NCI-H2107 treated with DMSO at 0.1 percent for 48 hours (cell line): Measurements from ENCODE around the gene SCNM1.
"Not testable (repeated sequence)": the region's sequence is repeated elsewhere in the genome, so short reads cannot be mapped to it uniquely, and the experiment has no call there.

ENCODE experiments used
- DNase-seq: peaks from one replicate; lab custom pipeline; 2025; ENCODE audit not compliant: unreplicated experiment; lab: John Stamatoyannopoulos, UW

The SCNM1 gene

DNA sequence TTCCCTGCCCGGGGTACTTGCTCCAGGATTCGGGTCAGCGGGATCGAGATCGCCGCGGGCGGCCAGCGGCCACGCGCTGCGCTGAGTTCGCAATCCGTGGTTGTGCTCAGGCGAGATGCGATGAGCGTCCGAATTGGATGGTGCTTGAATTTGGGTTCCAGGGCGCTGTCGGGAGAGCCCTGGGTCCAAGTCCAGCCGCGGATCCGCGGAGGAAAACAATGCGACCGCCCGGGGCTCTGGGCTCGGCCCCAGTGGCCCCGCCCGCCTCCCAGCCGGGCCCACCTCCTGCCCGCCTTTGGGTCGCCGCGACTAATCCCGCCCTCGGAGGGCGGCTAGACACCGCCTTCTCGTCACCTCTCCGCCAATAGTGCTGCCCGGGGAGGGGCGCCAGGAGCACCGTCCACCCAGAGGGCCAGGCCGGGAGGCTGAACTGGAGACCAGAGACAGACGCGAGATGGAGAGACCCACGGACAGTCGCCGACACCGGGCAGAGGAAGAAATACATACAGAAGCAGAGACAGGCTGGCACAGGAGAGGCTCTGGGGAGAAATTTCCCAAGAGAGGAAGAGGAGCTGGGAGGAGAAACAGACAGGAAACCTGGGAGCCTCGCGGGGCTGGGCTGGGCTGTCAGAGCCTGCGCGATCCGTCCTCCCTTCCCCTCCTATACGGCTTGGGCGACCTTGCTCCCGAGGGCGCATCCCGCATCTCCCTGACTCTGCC is 19.4 kb upstream of the SCNM1 start, which contains the start of gene SEMA6C:
Gene SEMA6C (minus strand): TSS at position 220 of the 720 bp plus-strand sequence. CDS start 4,010 bp downstream, outside the sequence.
- peak; percentile 92 for DNase-seq

DNA sequence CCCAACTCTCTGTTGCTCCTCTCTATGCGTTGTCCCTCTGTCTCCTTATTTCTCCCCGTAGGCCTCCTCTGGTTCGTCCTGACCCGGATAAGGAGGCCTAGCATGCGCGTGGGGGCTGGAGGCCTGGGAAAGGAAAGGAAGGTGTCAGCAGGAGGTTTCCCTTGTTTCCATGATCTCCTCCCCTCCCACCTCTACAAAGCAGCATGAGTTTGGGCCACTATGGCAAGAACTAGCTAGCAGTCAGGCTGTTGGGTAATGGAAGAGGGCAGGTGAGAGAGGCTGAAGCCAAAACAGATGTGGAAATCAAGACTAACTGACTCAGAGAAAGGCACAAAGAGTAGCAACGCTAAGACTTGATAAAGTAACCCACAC is 18.8 kb upstream of the SCNM1 start:
- no peak for DNase-seq

DNA sequence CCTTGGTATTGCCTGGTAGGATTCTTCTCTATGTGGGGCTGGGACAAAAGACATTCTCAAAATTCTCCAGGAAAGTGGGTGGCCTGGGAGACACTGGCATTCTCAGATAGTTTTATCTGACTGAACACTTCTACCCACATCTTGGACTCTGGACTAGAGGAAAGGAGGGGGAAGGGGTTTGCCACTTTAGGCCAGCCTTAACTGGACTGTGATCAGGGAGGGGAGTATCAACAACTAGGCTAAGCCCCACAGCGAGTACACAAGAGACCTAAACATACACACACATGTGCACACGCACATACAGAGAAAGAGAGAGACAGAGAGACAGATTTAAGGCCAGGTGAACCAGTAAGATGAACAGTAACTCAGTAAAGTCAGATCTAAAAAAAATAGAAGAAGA is 18.3 kb upstream of the SCNM1 start:
- DNase-seq, result no peak

DNA sequence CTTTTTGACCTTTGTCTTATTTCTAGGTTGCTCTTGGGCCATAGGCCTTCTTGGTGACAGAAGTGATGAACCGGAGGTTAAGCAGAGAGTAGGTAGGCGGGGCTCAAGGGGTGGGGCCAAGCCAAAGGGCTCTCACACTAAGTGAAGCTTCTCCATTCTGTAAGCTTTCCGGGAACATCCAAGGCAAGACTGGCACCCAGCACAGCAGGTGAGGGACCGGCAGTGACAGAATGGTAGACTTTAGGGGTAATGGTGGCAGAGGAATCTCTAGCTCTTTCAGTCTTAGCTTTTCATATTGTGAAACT is 9.5 kb upstream of the SCNM1 start, which contains the start of gene TNFAIP8L2:
Gene TNFAIP8L2 (plus strand): TSS at position 135 of the 305 bp plus-strand sequence. CDS start 2,049 bp downstream, outside the sequence.
- DNase-seq, result no peak

DNA sequence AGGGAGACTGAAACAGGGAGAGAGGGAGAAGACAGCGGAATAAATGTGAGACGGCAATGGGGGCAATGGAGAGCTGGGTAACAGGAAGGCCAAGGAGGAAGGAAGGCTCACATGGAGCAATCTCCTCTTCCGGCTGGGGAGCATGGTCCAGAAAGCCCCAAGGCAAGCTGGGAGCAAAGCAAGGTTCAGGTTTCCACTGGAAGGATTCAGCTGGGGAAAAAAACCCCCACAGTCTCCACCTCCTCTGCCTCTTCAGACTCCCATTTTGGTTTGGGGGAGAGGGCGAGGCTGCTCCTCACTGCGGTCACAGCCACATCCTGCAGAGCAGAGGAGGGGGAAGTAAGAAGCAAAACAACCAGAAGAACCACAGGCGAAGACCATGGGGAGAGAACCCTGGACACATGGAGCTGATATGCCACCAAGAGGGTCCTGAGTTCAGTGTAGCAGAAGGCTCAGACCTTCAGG is 8.8 kb upstream of the SCNM1 start:
- DNase-seq, result no peak

DNA sequence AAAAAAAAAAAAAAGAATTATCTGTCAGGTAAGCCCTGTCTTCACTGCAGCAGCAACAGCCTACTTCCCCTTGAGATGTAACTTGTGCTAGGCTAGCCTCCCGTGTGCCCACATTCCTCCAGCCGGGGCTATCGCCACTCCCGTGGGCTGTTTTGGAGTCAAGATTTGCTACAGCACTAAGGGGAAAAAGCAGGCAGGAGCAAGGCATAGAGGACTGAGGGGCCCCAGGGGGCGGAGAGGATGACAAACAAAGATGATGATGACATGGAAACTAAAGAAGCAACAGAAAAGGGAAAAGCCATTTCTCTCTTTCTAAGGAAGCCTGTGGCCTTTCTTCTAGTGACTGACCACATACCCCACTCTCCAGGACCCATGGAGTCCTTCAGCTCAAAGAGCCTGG is 7.6 kb upstream of the SCNM1 start:
- DNase-seq, result no peak

DNA sequence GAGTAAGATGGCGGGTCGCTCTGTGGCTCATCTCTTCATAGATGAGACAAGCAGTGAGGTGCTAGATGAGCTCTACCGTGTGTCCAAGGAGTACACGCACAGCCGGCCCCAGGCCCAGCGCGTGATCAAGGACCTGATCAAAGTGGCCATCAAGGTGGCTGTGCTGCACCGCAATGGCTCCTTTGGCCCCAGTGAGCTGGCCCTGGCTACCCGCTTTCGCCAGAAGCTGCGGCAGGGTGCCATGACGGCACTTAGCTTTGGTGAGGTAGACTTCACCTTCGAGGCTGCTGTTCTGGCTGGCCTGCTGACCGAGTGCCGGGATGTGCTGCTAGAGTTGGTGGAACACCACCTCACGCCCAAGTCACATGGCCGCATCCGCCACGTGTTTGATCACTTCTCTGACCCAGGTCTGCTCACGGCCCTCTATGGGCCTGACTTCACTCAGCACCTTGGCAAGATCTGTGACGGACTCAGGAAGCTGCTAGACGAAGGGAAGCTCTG is 7.1 kb upstream of the SCNM1 start:
- no peak for DNase-seq

DNA sequence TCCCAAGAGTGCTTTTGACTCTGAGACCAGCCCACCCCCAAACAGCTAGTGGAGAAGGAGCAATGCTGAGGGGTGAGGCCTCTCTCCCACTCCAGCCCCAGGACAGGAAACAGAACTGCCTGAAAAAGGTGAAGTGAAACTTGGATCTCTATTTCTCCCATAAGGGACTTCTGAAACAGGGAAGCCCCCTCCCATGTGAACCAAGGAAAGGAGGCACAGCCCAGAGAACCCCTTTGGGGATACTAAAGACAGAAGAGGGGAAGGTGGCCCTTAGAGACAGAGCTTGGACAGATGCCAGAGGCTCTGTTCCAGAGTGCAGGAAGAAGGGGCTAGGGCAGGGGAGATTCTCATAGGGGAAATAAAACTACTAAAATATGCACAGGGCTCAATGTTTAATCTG is 6.6 kb upstream of the SCNM1 start:
- no peak for DNase-seq

DNA sequence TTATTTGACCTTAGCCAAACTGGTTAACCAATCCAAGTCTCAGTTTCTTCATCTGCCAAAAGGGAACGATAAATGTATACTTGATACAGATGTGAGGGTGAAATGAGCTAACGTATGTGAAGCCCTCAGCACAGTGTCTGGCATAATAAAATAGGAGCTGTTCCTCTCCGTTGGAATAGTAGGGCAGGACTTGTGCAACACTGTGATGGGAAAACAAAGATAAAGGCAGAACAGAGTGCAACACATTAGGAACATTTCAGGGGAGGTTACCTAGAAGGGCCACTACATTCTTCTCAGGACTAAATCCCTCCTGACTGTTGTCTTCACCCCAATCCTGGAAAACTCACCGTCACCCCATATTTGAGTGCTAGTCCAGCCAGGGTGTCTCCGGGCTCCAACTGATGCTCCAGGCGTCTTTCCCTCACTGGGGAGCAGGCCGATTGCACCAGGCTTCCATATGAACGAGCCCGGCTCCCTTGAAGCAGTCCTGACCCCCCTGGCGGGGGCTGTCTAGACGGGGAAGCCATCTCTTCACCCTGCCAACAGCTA is 1.1 kb upstream of the SCNM1 start:
- no peak for DNase-seq

DNA sequence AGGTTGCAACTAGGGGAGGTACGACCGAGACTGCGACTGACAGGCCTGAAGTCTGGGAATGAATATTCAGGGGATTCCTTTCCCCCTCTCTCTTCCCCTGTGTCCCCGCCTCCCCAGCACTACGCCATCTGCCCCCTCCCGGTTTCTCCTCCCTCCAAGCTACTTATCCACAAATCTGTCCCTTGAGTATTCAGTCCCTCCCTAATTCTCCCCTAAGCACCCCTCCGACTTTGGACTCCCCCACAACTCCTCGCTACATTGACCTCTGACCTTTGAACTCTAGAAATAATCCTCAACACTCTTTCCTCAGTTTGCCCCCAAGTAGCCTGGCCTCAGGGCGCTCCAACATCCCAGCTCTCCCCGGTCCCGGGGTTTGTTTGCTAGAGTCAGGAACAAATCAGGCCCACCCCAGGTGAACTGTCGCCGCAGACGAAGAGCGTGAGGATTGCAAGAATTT is 635 bp upstream of the SCNM1 start:
- DNase-seq, result peak; percentile 72

DNA sequence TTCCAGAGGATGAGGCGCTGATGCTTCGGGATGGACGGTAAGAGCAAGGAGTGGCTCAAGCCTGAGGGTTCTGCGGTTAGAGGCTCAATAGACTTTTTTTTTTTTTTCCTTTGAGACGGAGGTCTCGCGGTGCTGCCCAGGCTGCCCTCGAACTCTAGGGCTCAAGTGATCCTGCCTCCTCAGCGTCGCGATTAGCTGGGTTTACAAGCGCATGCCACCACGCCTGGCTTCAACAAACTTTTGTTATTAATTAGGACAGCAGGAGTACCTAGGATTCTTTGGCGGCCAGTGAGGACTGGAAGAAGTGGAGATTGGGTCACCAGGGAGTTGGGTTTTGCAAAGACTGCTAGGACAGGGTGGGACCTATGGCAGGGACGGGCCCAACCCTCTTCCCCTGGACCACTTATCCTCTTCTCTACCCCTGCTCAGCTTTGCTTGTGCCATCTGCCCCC is 587 bp downstream of the SCNM1 start:
- no peak for DNase-seq

DNA sequence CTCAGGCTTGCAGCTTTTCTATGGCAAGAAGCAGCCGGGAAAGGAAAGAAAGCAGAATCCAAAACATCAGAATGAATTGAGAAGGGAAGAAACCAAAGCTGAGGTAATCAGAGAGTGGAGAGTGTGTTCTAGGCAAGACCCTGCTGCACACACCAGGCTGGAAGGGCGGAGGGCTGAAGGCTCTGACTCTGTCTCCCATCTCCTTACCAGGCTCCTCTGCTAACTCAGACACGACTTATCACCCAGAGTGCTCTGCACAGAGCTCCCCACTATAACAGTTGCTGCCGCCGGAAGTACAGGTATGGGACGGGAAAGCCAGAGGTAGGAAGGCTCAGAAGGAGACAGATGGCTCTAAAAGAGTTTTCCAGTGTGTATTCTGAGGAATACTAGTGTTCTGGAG is 1.2 kb downstream of the SCNM1 start:
- no peak for DNase-seq

DNA sequence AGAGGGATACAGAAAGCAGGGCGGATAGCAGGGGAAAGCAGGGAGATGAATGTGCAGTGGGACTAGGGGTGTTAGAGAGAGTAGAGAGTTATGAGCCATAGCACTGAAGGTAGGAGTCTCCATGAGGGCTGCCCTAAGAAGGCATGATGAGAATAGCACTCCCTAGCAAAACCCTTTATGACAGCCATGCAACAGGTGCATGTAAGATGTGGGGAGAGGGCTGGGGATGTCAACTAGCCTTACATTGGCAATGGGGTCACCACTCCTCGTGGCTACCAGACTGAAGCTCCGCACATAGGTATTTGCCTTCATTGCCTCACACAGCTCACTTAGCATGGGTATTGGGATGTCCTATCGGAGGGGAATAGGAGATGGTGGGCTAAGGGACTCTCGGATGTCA is 5.2 kb downstream of the SCNM1 start:
- no peak for DNase-seq

DNA sequence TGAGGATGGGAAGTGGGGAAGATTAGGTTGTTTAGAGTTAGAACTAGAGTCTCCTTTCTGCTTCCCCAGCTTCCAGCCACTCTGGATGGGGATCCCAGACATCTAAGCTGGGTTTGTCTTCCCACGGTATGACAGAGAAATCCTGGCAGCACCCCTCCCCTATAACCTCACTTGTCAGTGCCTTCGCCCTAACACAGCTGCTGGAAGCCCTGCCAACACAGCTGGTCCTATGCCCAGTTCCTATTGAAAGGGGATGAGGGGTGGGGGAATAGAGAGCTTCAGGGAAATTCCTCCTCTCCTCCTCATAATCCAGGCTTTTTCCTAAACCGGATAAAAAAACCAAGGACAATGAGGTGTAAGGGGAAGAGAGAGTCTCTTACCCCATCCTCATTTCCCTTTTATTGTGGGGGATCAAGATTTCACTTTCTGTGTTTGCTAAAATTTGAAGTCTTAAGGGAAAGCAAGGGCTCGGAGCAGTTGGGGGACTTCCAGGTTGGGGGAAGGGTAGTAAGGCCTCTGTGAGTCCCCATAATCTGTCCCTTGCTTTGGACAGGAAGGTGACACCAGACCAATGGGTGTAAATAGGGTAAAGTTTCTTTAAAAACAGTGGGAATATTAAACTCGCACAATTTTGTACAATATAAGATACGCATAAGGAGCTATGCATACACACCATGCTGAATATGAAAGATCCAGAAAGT is 9.2 kb downstream of the SCNM1 start:
- DNase-seq, result no peak

DNA sequence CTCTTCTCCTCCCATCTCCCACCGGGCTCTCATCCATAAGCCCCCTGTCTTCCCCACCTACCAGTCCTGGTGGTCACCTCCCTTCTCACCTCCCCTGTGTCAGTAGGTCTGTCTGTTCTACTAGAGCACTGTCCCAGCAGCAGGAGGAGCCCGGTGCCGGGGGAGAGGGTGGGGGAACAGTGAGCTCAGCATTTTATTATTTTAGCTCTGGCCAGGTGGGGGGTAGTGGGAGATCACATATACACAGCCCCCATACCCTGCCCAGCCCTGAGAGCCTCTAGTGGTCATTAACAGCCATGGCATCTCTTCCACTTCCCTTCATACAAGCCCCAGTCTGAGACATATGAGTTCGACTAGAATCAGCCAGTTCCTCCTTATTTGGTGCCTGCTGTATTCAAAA is 9.9 kb downstream of the SCNM1 start, which contains the start of gene TMOD4:
Gene TMOD4 (minus strand): TSS at position 119 of the 400 bp plus-strand sequence. CDS start 1,106 bp downstream, outside the sequence.
- DNase-seq, result no peak

DNA sequence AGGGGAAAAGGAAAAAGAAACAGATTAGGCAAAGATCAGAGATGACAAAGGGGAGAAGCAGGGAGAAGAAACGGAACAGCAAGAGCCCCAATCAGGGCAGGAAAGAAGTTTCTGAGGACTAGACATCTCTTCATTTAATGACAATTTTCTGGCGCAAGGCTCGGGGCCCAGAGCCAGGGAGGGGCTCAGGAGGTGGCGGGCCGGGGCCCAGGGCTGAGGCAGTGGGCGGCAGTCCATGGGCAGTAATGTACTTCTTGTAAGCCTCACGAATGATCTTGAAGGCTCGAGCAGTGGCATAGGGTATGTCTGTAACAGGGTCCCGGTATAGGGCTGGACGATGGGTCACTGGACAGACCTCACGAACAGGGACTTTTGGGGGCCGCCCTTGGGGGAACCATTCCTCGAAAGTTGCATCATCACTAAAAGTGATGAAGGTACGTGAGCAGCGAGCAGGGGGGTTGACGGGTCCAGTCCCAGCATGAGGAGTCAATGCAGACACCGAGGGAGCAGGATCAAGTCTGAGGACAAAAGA is 10.6 kb downstream of the SCNM1 start:
- no peak for DNase-seq

DNA sequence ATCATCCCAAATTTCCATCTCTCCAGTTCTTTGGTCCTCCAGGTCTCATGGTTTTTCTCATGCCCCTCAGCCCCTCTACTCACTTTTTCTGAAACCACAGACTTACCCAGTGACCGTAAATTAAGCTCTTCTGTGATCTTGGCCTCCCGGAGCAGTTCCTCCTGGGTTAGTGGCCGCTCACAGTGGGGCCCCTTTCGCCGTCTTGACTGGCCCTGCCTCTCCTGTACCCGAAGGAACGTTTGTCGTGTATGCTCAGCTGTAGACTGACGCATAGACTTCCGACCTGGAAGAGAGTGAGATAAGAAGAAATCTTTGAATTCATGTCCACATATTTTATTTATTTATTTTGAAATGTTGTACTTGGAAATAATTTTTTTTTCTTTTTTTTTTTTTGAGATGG is 18.3 kb downstream of the SCNM1 start:
- no peak for DNase-seq

DNA sequence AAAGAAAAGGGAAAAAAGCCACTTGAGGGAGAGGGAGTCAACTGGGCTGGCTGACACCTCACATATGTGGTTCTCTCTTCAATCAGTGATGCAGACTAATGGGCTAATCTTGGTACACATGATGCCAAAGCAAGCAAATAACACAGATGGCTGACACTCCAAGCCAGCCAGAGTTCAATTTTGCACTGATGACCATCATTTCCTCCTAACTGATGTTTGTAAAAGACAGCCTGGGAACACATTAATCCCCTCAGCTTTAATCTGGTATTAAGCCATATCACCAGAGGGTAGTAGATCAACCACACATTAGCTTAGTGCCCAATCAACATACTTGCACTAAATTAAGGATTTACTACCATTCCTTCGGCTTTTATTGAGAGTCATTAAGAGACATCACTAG is 21.3 kb downstream of the SCNM1 start:
- no peak for DNase-seq

DNA sequence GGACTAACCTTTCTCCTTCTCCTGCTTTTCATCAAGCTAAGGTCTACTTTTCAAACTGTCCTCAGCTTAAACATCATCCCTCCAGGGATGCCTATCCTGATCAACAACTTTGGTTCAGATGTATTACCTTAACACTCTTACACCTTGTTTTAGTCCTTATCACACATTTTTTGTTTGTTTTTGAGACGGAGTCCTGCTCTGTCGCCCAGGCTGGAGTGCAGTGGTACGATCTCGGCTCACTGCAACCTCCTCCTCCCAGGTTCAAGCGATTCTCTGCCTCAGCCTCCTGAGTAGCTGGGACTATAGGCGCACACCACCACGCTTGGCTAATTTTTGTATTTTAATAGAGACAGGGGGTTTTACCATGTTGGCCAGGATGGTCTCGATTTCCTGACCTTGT is 22.7 kb downstream of the SCNM1 start:
- DNase-seq, result not testable (repeated sequence)

DNA sequence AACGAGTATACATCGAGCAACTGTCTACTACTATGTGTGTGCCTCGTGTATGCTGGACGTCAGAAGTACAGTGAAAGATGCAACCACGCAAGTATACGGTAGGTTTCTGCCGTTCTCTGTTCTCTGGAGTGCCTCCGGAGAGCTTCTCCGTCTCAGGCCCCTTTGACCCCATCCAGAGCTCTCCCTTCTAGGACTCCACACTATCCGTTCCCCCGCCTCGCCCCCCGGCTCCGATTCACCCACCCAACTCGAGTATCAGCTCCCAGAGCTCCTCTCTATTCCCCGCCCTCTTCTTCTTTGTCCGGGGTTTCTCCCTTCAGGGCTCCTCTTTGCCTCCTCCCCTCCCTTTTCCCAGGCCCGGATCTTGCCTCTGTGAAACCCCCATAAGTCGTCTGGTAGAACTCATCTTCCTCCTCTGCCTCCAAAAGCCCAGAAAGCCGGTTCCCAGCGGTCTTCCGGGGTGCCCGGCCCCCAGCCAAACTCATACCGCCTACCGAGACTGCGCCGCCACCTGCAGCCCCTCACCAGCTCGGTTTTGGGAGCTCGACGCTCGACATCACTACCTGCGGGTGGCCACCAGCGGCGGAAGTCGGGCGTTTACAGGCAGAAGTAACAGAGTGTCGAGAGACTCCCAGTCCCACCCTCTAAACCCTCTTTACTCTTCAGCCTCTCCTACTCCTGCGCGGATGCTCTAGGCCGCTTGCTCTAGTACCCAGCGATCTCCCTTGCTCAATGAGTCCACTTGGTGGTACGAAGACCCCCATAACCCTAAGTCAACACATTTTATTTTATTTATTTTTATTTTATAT is 23.9 kb downstream of the SCNM1 start, which contains the start of gene VPS72:
Gene VPS72 (minus strand): TSS at position 561 of the 809 bp plus-strand sequence. CDS start 76 bp downstream, at position 485.
- DNase-seq, result peak; percentile 96

DNA sequence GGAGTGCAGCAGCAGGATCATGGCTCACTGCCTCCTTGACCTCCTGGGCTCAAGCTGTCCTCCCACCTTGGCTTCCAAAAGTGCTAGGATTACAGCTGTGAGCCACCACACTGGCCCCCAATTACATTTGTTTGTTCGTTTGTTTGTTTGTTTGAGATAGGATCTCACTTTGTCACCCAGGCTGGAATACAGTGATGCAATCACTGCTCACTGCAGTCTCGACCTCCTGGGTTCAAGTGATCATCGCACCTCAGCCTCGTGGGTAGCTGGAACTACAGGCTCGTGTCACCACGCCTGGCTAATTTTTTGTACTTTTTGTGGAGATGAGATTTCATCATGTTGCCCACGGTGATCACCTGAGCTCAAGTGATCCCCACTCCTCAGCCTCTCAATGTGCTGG is 26.1 kb downstream of the SCNM1 start:
- DNase-seq, result no peak
